Measurements from ENCODE around the gene TNFAIP3. TPM values are rescaled to one million over a fixed set of nuclear protein-coding genes. Genes with fewer than 3 reads are reported as not detected.

TNFAIP3 gene
- total and polyA plus RNA-seq, 2 donors (not counting 3 experiments of a cell fraction or from before 2014, with no cell fraction given), result 4.0 to 8.6 TPM

- dilution Hi-C loops (cut with MboI; ENCODE audit: extremely low pct_ligation_motif_present, low sequenced_read_pairs), result no loop called here
- no peak for FAIRE-seq
Observed at GRCh38 chr6:137911675-137912191, 44.7 kb downstream of the TNFAIP3 start.

More at GRCh38 chr6:137911675-137912191, 44.7 kb downstream of the TNFAIP3 start:
- H3K9me3 ChIP-seq (replicated peaks; ENCODE audit: control insufficient read depth, insufficient read depth, low read length), result no peaks in the 10 kb centered on the region
- ChIA-PET POLR2A (no interaction called here), CTCF (interaction anchor here (1.0 to 2.0 kb wide), 3 partner anchors 12 to 28 kb away, joined by 3 to 6 read pairs (median 5); no protein-coding TSS in a partner anchor)
- H3K27me3 ChIP-seq (ENCODE audit: control insufficient read depth in 2 of 2, insufficient read depth in 2 of 2, low read length in 2 of 2), result no peaks in the 10 kb centered on the region
- no peak for DNase-seq (ENCODE audit: low read depth, low spot score)
- no TSS peak for BruUV-seq (replicated peaks)
- H3K36me3 ChIP-seq (ENCODE audit: control insufficient read depth in 2 of 2, extremely low read depth in 1 of 2, insufficient read depth in 2 of 2, low read length in 2 of 2), result no peaks in the 10 kb centered on the region
- H4K20me1 ChIP-seq (replicated peaks; ENCODE audit: control insufficient read depth, extremely low read depth, insufficient read depth, low read length), result no peaks in the 10 kb centered on the region
- no peaks in the 10 kb centered on the region for H3K79me2 ChIP-seq (ENCODE audit: control insufficient read depth, insufficient read depth, low read length)
- no peak overlapping the region for H3K27ac ChIP-seq (ENCODE audit: insufficient read depth, low read depth, low read length)
- intact Hi-C loops (cut with micrococcal nuclease), result no loop called here
- no peak overlapping the region for H3K9ac ChIP-seq (replicated peaks; ENCODE audit: extremely low read depth, insufficient read depth, low read length)
- H2AFZ ChIP-seq (ENCODE audit: low read depth, low read length), result peak overlapping the region; percentile 13
- no peaks in the 10 kb centered on the region for H3K9me1 ChIP-seq (replicated peaks; ENCODE audit: control insufficient read depth, extremely low read depth, insufficient read depth, low read length)
- no peak overlapping the region for H3K4me2 ChIP-seq (ENCODE audit: insufficient read depth, low read length)
- TF ChIP-seq EZH2 (IDR thresholded peaks at IDR 0.05; ENCODE audit: borderline replicate concordance, low read depth, low read length, severe bottlenecking) (no peak), MYC (IDR thresholded peaks at IDR 0.05; ENCODE audit: low read depth, low read length) (no peak), FOS (IDR thresholded peaks at IDR 0.05; ENCODE audit: borderline replicate concordance, insufficient read depth, low read length) (no peak), GATA2 (IDR thresholded peaks at IDR 0.05; ENCODE audit: insufficient read depth, insufficient read length, low read depth, low read length) (no peak), POLR2AphosphoS5 (IDR thresholded peaks at IDR 0.05; ENCODE audit: insufficient read depth, low read depth, low read length) (no peak), CTCF (IDR thresholded peaks at IDR 0.05; ENCODE audit: extremely low read depth in 1 of 2, insufficient read depth in 1 of 2, low read depth in 1 of 2, low read length in 2 of 2) (no peak), POLR2A (IDR thresholded peaks at IDR 0.05; ENCODE audit: low read depth, low read length) (no peak), MAX (IDR thresholded peaks at IDR 0.05; ENCODE audit: insufficient read depth, insufficient read length) (no peak), JUN (IDR thresholded peaks at IDR 0.05; ENCODE audit: borderline replicate concordance, insufficient read depth, insufficient read length, low read depth) (no peak)
- no peak overlapping the region for H3K4me3 ChIP-seq (replicated peaks in 1 of 3; ENCODE audit: insufficient read depth in 1 of 3, low read depth in 1 of 3, low read length in 3 of 3)
- H3K4me1 ChIP-seq (ENCODE audit: control insufficient read depth, extremely low read depth, insufficient read depth, low read length), result no peaks in the 10 kb centered on the region
